Activated CD4-positive, alpha-beta T cell treated with anti-CD3 and anti-CD28 coated beads for 1 hour (primary cell): ENCODE data around the gene KRT2.

ENCODE experiments used
- DNase-seq: peaks from one replicate; pipeline ENCODE4 v3.0.0-alpha.2; 2020

KRT2 gene

GRCh38 chr12:52613384-52614030, 38.5 kb downstream of the KRT2 start:
- DNase-seq, result no peak

- DNase-seq, result no peak
Measured at GRCh38 chr12:52612431-52613383, 39.3 kb downstream of the KRT2 start.

- DNase-seq, result peak; percentile 3
Measured at GRCh38 chr12:52611080-52611468, 40.9 kb downstream of the KRT2 start.

- peak; percentile 6 for DNase-seq
Measured at GRCh38 chr12:52608826-52609630, 43.0 kb downstream of the KRT2 start.

GRCh38 chr12:52608161-52608560, 43.9 kb downstream of the KRT2 start:
- DNase-seq, result no peak

GRCh38 chr12:52607314-52607713, 44.7 kb downstream of the KRT2 start:
- no peak for DNase-seq

- DNase-seq, result no peak
Measured at GRCh38 chr12:52606581-52607218, 45.3 kb downstream of the KRT2 start.

GRCh38 chr12:52606096-52606495, 45.9 kb downstream of the KRT2 start:
- no peak for DNase-seq

GRCh38 chr12:52605542-52605941, 46.5 kb downstream of the KRT2 start:
- DNase-seq, result no peak

GRCh38 chr12:52604859-52605258, 47.2 kb downstream of the KRT2 start:
- no peak for DNase-seq

- no peak for DNase-seq
Measured at GRCh38 chr12:52603314-52603713, 48.7 kb downstream of the KRT2 start.

- DNase-seq, result no peak
Measured at GRCh38 chr12:52602552-52602951, 49.5 kb downstream of the KRT2 start.

- DNase-seq, result no peak
Measured at GRCh38 chr12:52601671-52602070, 50.3 kb downstream of the KRT2 start.

GRCh38 chr12:52600941-52601481, 51.0 kb downstream of the KRT2 start, which contains the start of gene KRT72:
Gene KRT72, minus strand, starts transcription at chr12:52601463. Its CDS starts 11 bp downstream, at chr12:52601452.
- DNase-seq, result no peak

GRCh38 chr12:52600475-52600874, 51.5 kb downstream of the KRT2 start:
- DNase-seq, result no peak

- DNase-seq, result no peak
Measured at GRCh38 chr12:52600071-52600470, 51.9 kb downstream of the KRT2 start.

- no peak for DNase-seq
Measured at GRCh38 chr12:52598966-52599365, 53.0 kb downstream of the KRT2 start.
